Measurements from ENCODE around the gene CCDC177. TPM values are rescaled to one million over a fixed set of nuclear protein-coding genes. Genes with fewer than 3 reads are reported as not detected.

The CCDC177 gene
- total RNA-seq, 4 donors from 2014 or later = not detected

DNA sequence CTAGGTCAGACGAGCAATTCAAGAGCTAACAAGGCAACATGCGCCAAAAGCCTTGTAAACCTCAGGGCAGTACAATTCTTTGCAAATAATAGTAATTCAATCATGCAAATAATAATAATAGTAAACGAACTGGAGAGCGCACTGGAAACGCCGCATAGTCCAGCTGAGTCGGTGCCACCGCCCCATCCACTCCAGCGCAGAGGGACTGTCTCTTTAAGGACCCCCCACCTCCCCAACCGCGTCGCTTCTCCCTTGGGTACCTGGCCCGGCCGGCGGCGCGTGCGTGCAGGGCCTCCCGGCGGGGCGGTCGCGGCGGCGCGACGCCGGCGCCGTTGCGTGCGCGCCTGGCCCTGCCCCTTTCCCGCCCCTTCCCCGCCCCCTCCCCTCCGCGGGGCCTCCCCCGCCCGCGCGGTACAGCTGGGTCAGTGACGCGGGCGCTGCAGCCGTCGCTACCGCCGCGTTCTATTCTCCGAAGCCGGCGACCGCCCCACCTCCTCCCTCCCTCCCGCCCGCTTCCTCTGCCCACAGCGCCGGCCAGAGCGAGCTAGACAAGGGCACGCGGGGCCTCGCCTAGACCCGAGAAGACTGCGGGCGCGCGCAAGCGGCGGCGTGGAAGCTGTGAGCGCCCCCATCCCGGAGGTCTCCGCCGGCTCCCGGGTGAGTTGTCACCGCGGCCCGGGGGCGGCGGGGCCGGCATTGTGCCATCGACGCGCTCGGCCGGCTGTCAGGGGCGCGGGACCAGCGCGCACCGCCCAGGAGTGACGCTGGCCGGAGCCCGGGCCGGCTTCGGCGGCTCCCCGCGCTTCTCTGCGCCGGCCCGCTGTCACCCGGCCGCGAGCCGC, 36.7 kb upstream of the CCDC177 start, which contains the start of gene SUSD6:
Gene SUSD6 (plus strand): TSS at position 425 of the 842 bp plus-strand sequence. CDS start 46,997 bp downstream, outside the sequence.
- TF ChIP-seq, protein P1, sequence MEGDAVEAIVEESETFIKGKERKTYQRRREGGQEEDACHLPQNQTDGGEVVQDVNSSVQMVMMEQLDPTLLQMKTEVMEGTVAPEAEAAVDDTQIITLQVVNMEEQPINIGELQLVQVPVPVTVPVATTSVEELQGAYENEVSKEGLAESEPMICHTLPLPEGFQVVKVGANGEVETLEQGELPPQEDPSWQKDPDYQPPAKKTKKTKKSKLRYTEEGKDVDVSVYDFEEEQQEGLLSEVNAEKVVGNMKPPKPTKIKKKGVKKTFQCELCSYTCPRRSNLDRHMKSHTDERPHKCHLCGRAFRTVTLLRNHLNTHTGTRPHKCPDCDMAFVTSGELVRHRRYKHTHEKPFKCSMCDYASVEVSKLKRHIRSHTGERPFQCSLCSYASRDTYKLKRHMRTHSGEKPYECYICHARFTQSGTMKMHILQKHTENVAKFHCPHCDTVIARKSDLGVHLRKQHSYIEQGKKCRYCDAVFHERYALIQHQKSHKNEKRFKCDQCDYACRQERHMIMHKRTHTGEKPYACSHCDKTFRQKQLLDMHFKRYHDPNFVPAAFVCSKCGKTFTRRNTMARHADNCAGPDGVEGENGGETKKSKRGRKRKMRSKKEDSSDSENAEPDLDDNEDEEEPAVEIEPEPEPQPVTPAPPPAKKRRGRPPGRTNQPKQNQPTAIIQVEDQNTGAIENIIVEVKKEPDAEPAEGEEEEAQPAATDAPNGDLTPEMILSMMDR (IDR thresholded peaks at IDR 0.05; ENCODE audit: low read depth) = no peak

GRCh38 chr14:69610874-69611171, 36.2 kb upstream of the CCDC177 start:
- TF ChIP-seq, protein P1 (IDR thresholded peaks at IDR 0.05; ENCODE audit: low read depth) = no peak

GRCh38 chr14:69610020-69610873, 35.6 kb upstream of the CCDC177 start:
- TF ChIP-seq, protein P1 (IDR thresholded peaks at IDR 0.05; ENCODE audit: low read depth) = no peak

DNA sequence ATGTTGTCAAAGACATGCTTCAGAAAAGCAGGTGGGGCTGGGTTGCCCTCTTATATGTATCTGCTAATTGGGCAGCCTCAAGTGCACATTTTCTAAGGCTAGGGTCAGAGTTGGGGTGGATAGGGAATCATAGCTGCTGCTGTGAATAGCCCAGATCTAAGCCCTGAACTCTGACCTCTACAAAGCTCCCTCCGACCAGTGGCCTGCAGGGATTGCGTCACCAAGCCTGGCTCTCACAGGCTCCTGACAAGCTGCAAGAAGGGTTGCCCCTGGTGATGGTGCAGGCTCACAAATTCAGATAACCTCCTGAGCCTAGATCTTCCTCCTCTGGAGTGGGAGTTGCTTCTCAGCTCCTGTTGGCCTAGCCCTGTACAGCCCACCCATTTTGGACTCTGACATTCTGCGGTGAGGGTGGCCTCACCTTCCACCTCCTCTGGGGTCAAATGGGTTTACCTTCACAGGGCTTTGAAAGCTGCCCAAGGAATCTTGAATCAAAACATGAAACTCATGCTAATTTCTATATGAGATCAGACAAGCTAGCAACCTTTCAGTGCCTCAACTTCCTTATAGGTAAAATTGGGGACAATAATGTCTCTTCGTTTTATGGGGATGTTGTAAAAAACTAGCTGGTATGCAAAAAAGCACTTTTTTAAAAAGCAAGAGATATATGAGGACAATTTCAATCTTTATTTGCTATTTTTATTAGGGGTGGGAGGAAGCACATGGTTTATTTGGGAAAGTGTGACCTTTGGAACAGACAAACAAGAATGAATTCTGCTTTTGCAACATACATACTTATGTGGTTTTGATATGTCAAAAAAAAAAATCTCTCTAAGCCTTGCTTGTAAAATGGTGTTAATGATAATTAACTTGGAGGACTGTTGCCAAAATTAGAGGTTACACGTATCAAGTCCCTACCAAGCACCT, 31.9 kb upstream of the CCDC177 start:
- TF ChIP-seq, protein P1 (IDR thresholded peaks at IDR 0.05; ENCODE audit: low read depth) = no peak

DNA sequence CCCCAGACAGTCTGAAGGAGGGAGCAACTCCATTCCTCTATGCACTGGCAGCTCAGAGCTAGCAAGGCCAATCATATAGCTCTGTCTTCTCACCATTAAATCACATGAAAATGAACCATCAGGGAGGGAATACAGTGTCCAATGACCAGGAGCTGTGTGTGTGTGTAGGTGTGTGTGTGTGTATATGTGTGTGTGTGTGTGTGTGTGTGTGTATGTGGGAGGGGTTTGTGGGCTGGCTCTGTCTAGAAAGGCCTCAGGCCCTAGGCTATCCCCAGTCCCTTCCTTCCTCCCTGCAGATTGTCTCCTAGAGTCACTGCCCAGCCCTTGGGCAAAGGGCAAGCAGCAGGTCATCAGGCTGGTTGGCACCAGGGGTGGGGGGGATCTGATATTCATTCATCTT, 31.1 kb upstream of the CCDC177 start:
- TF ChIP-seq, protein P1 (IDR thresholded peaks at IDR 0.05; ENCODE audit: low read depth) = no peak

DNA sequence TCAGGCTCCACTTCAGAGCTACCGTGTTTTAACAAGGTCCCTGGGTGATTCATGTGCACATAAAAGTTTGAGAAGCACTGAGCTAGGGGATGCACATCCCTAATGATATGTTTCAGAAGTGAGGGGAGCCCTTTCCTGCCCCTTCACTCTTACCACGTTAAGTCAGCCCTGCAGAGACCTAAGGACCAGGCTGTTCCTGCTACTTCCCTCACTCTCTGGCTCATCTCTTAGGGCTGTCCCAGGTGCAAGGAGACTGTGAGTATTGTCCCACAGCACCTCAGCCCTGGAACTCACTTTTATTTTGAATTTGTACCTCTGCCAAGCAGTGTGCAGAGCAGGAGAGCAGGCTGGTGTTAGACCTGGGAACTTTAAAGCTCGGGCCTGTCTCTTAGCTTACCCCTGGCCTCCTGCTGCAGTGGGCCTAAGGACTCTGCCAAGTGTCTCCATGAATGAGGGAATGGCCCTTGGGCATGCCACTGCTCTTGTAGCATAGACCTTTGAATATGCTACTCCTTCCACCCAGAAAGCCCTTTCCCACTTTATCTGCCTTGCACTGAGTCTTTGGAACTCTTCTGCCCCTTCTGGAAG, 25.7 kb upstream of the CCDC177 start:
- TF ChIP-seq, protein P1 (IDR thresholded peaks at IDR 0.05; ENCODE audit: low read depth) = no peak

Data from subcutaneous adipose tissue (tissue), 4 donors.